CD4-positive, alpha-beta T cell treated with Interleukin-21 for 1 hour (primary cell): ENCODE results near the gene HMCN2.

Source experiments
- DNase-seq: peaks from one replicate; pipeline ENCODE4 v3.0.0-alpha.2; 2020

The HMCN2 gene

DNA sequence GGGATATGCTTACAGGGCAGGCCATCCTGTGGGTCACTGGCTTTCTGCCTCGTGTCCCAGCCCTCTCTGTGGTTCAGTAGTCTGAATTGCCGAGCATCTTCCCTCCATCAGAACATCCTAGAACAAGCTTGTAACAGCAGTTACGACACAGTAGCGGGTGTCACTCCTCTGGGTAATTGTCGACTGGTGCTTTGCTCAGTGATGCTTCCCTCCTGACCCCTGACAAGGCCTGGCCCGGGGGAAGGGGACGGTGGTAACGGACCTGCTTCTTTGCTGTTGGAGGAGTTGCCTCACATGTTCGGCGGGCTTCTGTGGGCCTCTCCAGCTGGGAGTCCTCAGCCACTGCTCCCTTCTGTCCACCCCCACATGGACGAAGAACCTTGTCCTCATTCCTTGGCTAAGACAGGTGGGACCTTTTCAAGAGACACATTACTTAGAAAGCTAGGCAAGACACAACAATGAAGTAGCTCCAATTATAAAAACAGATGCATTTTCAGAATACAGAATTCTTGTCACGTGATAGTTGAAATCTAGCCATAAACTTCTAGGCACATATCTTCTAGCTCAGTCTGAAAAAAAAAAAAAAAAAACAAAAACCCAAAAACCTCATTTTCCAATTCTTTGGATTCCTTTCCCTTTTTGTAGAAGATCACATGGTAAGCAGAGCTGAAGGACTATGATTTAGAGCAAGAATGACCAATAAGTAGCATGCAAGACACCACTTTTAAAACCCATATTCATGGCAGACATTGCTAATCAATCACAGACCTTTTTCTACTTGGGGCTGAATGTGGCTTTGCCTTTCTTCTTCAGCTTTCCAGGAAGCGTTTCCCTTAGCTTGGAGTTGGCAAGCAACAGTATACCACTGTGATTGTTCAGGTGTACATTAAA is 25.0 kb downstream of the HMCN2 start:
- DNase-seq: no peak

DNA sequence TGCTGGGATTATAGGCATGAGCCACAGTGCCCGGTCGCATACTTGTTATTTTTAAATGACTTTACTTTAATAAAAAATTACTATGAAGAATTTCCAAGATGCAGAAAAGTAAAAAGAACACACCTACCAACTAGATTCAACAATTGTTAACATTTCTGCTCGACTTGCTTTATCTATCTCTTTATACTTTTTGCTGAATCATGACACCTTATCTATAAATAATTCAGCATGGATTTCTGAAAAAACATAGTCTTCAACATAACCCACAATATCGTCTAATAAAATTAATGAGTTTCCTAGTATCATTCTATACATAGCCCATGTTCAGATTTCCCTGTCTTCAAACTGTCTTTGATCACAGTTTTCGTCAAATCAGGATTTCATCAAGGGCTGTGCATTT is 25.9 kb downstream of the HMCN2 start:
- DNase-seq: no peak

DNA sequence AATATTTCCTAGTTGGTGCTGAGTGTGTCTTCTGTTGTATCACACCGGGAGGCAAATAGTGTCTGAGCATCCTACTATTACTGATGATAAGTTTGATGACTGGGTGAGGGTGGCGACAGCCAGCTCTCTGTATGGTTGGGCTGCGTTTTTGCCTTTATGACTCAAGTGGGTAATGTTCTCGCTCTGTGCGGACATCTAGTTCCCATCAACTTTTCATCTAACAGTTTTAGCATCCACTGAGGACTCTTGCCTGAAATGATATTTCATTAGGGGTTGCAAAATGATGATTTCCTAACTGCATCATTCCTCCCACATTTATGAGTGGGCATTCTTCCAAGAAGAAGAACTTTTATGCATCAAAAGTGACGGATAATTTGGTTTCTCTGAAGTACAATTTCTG is 26.5 kb downstream of the HMCN2 start:
- DNase-seq: no peak

DNA sequence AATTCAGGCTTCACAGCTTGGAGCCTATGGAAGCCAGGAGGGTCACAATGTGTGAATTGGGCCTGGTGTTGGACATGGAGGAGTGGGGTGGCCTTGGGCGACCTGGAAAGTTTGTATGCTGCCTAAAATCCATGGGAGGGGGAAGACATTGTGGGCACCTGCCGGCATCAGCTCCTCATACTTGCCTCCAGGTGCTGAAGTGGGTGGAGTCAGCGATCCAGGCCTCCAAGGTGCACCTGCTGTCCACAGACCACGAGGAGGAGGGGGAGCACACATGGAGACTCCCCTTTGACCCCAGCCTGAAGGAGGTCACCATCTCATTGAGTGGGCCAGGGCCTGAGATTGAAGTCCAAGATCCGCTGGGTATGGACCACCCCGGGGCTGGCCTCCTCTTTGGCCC is 29.1 kb downstream of the HMCN2 start:
- no peak for DNase-seq

DNA sequence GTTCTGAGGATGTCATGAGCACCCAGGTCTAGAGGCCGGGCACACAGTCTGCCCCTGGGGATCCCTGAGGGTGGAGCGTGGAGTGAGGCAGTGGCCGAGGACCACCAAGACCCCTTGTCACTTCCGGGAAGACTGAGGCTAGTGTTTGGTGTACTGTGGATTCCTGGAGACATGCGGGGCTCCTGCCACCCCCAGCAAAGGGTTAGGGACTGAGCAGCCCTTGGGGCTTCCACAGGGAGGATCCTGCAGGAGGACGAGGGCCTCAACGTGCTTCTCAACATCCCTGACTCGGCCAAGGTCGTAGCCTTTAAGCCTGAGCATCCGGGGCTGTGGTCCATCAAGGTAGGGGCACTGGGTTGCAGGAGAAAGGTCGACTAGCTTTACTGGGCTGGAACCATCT is 29.9 kb downstream of the HMCN2 start:
- no peak for DNase-seq

DNA sequence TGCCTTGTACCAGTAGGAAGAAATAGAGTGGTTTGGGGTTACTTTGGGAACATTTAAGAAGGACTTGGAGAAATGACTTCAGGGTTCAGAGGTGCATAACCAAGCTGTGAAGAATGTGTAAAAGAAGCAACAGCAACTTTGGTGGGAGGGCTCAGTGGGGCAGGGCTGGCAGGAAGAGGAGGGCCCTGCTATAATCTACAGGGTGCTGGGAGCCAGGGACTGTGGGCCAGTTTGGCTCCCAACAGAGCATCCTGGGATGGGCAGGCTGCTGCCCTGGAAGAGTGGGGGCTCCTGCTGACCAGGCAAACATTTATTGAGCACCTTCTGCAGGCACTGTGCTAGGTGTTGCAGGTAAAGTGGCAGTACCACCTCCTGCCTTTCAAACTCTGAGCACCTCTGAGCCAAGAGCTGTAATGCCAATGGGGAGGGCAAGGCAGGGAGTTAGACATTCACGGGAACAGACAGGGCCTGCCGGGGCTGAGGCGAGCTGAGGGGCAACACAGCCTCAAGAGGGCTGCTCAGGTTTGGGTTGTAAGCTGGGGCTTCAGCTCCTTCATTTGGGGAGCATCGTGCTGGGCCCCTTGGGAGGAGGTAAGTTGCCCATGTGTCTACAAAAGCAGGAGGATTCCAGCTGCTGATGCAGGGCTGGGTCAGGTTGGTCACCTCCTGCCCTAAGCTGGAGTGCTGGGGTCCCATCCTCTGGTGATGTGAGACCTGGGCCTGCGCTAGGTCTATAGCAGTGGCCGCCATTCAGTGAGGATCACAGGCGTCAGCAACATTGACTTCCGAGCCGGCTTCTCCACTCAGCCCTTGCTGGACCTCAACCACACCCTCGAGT is 30.6 kb downstream of the HMCN2 start:
- no peak for DNase-seq

DNA sequence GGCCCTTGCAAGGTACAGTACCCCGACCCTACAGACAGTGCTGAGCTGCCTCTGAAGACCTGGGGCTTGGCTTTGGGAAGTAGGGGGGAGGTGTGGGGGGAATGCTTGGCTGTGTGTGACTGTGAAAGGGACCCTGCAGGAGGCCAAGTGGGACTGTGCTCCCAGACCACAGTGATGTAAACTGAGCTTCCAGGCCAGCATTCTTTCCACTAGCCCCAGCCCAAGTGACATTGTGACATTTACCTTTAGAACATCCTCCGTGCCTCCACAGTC is 31.2 kb downstream of the HMCN2 start:
- DNase-seq: no peak

DNA sequence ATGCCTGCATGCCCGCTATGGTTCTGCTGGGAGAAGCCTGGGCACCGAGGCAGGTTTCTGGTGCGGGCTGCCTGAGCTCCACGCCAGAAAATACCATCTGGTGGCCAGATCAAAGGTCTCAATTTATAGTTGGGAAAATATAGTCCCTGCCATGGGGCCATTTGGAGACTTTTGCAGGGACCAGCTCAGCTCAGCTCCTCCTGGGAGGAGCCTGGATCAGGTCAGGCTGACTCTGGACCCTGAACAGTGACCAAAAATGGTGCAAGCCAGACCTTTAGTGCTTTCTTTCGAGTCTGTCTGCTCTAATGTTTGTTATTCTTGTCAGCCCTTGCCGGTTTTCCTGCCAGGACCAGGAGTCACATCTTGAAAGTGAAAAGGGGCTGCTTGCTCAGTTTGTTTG is 31.8 kb downstream of the HMCN2 start:
- no peak for DNase-seq

DNA sequence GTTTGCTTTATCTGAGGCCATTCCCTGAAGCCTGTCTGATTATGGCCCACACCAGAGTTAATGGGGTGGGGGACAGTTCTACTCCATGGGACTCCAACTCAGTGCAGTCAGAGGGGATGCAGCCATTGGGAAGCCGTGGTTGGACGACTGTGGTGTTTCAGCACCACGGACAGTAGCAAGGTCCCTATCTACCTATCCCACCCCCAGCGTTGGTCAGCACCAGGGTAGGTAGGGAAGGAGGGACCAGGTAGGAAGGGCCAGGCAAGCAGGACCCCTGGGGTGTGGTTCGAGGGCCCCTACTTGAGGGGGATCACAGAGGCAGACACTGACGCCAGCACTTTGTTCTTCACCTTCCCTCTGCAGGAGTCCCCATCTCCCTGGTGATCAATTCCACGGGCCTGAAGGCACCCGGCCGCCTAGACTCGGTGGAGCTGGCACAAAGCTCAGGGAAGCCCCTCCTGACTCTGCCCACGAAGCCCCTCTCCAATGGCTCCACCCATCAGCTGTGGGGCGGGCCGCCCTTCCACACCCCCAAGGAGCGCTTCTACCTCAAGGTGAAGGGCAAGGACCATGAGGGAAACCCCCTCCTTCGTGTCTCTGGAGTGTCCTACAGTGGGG is 33.2 kb downstream of the HMCN2 start:
- DNase-seq: no peak

DNA sequence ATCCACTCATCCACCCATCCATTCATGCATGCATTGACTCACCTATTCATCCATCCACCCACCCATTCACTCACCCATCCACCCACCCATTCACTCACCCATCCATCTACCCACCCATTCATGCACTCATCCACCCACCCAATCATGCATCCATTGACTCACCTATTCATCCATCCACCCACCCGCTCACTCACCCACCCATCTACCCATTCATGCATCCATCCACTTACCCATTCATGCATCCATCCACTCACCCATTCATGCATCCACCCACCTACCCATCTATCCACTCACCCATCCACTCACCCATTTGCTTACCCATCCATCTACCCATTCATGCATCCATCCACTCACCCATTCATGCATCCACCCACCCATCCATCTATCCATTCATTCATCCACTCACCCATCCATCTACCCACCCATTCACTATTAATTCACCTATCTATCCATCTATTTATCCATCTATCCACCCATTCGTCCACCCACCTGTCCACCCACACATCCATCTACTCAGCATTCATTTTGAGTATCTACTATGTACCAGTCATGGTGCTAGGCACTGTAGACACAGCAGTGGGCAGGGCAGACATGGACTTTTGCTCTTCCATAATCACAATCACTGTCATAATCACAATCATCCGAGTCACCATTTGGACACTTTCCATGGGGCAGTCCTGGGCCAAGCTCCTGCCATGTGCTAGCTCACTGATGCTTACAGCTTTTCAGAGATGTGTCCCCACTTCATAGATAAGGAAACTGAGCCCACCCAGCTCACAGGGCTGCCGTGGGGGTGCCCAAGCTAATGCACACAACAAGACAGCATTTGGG is 34.4 kb downstream of the HMCN2 start:
- DNase-seq: no peak

DNA sequence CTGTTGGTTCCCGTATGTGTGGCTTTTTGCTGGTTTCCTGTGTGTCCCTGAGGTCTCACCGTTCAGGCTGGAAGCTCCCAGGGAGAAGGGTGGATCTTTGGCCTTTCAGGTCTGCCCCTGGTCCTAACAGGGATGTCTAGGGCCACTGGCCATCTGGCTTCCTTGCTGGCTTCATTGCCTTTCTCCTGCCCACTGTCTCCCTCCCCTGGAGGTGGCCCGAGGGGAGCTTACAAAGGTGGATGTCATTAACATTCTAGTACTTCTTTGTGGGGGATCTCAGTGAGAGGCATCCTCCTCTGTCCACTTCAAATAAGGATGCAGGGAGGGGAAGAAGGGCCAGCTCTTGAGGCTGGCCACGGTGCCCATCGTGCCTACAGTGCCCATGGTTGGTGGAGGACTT is 35.2 kb downstream of the HMCN2 start:
- DNase-seq: no peak

DNA sequence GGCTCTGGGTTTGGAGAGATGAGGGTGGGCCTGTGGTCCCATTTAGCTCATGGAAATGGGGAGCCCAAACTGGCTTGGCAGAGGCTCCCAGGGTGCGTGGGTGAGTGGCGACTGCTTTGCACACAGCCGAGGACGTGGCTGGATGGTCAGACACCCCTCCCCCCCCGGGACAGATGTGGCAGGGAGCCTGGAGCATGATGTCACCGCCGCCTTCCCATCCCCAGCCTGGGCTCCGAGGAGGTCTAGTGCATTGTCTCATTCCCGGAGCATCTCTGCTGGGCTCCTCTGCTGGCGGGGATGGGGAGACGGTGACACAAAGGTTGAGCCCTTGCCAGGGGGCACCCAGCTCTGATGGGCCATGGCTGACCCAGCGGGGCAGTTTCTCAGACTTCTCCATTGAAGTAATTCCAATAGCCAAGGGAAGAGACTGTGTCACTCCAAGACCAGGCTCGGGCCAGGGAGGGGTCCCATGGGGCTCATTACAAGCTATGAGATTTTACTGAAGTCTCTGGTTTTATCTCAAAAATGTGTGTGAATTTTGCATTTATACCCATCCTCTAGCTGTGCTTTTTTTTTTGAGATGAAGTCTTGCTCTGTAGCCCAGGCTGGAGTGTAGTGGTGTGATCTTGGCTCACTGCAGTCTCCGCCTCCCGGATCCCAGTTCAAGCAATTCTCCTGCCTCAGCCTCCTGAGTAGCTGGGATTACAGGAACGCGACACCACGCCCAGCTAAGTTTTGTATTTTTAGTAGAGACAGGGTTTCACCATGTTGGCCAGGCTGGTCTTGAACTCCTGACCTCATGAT is 36.1 kb downstream of the HMCN2 start:
- no peak for DNase-seq

DNA sequence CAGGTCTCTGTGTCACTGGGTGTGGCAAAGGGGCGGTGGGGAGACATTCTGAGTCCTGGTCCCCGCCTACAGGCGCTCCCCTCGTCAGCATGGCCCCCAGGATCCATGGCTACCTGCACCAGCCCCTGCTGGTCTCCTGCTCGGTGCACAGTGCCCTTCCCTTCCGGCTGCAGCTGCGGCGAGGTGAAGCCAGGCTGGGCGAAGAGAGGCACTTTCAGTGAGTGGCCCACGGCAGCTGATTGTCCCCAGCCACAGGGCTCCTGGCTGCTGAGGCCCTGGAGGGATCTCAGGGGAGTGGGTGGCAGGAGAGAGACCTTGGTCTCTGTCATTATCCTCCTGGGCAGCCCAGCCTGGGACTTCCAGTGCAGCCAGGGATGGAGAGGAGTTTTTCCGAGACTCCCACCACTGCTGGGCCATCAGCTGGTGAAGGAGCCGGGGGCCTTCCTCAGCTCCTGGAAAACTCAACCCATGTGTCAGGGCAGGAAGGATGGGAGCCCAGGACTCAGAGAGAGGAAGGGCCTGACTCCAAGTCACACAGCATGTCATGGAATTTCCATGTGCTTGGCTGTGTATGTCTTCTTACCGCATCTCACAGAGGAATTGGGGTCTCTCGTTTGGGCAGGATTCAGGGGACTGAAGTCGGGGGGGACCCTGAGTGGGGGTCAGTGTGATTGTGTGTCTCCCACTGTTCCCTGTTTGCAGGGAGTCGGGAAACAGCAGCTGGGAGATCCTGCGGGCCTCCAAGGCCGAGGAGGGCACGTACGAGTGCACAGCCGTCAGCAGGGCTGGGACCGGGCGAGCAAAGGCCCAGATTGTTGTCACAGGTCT is 37.4 kb downstream of the HMCN2 start:
- no peak for DNase-seq

DNA sequence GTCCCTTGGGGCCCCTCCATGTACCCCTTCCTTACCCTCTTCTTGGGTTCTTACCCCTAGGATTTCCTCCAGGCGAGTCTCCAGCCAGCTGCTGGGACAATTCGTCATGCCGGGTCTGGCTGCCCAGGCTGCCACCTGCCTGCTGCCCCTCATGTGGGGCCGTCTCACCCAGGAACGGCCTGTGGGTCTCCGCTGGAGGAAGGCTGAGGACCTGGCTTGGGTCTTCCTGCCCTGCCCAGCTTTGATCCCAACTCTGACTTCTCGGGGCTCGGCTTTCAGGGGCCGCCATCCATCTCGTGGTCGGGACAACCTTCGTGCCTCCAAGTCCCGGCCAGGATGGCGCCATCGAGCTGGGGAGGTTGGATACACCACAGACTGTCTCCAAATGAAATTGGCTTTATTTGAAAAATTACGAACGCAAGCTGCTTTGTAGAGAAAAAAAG is 38.1 kb downstream of the HMCN2 start:
- no peak for DNase-seq

DNA sequence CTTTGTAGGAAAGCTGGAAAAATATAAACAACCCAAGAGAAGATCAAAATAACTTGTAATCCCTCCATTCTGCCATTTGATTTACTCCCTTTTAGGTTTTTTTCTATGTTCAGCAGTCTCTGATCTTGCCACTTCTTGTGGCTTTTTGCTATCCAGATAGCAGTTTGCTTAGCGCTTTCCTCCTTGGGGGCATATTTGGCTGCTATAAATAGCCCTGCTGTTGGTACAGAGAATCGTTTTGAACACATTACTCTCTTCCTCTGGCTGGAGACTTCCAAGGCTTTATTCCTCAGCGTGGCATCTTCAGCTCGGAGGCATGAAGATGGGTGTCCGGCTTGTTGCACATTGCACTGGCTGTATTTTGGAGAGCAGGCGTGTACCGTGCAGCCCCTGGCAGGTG is 38.6 kb downstream of the HMCN2 start:
- no peak for DNase-seq

DNA sequence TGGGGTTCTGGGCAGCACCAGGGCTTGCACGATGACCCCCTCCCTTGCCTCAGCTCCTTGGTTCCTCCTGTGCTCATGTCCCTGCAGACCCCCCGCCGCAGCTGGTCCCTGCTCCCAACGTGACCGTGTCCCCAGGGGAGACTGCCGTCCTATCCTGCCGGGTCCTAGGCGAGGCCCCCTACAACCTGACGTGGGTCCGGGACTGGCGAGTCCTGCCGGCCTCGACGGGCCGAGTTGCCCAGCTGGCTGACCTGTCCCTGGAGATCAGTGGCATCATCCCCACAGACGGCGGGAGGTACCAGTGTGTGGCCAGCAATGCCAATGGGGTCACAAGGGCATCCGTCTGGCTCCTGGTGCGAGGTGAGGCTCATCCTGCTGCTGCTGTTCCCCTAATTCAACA is 39.1 kb downstream of the HMCN2 start:
- DNase-seq: no peak

DNA sequence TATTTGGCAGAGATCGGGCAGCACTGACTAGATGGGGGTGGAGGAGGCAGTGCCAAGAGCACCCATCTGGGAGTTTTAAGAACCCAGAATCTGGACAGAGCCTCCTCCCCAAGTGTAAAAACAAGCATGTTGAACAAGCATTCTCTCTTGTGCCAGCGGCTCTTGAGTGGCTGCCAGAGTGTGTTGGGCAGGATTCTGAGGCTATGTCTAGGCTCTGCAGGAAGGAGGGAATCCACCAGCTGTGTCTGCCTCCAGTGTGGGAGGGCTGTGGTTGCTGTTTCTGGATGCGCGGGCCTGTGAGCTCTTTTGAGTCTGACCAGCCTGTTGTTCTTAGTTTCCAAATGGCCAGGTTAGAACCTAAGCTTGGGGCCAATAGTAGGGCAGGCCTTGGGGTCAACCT is 39.8 kb downstream of the HMCN2 start:
- no peak for DNase-seq

DNA sequence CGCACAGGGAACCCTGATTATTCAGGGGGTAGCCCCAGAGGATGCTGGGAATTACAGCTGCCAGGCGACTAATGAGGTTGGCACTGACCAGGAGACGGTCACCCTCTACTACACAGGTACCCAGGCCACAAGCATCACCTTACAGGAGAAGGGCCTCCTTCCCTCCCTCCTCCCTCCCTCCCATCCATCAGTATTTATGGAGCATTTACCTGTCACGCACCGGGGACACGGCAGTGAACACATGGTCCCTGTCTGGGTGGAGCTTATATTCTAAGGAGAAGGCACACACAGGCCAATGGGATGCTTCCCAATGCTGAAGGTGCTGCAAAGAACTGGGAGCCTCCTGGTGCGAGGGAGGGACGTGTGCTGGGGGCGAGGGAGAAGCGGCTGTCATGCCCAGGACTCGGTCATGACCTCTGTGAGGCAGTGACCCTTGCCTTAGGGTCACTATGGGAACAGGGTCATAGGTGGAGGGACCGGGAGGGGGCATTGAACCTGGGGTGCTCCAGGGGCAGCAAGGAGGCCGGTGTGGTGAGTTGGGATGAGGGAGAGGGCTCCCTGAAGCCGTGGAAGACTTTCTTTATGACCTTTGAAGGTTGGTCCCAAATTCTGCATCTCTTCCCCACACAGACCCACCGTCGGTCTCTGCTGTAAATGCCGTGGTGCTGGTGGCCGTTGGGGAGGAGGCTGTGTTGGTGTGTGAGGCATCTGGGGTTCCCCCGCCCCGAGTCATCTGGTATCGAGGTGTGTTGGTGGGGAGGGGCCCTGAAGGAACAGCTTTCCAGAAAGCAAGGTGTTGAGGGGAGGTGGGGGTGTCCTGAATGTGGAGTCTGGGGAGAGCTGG is 41.5 kb downstream of the HMCN2 start:
- no peak for DNase-seq

DNA sequence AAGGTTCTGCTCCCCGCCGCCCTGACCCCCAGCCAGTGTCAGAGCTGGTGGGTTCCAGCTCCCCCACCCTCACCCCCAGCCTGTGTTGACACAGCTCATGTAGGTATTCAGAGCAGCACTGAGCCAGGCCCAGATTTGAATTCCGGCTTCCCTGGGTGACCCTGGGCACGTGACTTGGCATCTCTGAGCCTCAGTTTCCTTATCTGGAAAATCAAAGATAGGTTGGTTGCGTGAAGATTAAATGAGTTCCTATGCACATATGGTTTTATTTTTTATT is 42.0 kb downstream of the HMCN2 start:
- no peak for DNase-seq

DNA sequence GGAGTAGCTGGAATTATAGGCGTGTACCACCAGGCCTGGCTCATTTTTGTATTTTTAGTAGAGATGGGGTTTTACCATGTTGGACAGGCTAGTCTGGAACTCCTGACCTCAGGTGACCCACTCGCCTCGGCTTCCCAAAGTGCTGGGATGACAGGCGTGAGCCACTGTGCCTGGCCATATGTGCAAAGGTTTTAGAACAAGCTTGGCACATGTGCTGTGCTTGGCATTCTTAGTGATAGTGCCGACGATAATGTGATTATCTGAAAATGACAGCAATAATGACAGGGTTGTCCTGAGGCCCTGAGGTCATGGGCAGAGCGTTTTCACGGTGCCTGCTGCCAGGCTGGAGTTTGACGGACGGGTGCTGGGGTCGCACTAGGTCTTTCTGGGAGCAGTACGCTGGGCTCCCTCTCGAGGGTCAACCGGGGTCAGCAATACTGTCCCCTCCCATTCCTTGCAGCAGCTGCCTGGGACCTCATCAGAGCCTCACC is 42.6 kb downstream of the HMCN2 start:
- no peak for DNase-seq
